GM12878 (cell line): ENCODE data around the gene SEBOX.

Experiments used
- POLR2A ChIP-seq: IDR thresholded peaks from 2 replicates; pipeline ENCODE4 v1.6.1; 2011; ENCODE audit warnings: low read depth, mild to moderate bottlenecking, low read length
- TAF1 ChIP-seq: IDR thresholded peaks from 2 replicates; pipeline ENCODE4 v1.6.1; 2011; ENCODE audit warnings: mild to moderate bottlenecking, low read depth, low read length, borderline replicate concordance
- WRNIP1 ChIP-seq: IDR thresholded peaks from 2 replicates; pipeline ENCODE4 v1.6.1; 2011; ENCODE audit warnings: low read depth, low read length, improper control_type of control experiment, borderline replicate concordance

DNA sequence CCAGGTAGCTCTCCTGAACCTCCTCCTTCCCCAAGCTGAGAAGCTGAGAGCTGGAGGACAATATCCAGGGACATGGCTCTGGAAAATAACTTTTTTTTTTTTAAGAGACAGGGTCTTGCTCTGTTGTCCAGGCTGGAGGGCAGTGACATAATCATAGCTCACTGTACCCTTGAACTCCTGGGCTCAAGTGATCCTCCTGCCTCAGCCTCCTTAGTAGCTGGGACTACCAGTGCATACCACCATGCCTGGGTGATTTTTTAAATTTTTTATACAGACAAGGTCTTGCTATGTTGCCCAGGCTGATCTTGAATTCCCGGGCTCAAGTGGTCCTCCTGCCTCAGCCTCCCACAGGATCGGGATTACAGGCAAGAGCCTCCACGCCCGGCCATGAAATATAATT lies 34.8 kb upstream of the SEBOX start:
- no peak for TF ChIP-seq POLR2A
- TF ChIP-seq WRNIP1: no peak
- TF ChIP-seq TAF1: no peak
